Measurements from ENCODE around the gene ITPR1.

Gene ITPR1

GRCh38 chr3:4855676-4856075 lies 362.5 kb downstream of the ITPR1 start:
- no peak for DNase-seq (ENCODE audit: low read depth)

- DNase-seq (ENCODE audit: low read depth) = no peak
Measured at GRCh38 chr3:4856136-4856535, 363.0 kb downstream of the ITPR1 start.

DNA sequence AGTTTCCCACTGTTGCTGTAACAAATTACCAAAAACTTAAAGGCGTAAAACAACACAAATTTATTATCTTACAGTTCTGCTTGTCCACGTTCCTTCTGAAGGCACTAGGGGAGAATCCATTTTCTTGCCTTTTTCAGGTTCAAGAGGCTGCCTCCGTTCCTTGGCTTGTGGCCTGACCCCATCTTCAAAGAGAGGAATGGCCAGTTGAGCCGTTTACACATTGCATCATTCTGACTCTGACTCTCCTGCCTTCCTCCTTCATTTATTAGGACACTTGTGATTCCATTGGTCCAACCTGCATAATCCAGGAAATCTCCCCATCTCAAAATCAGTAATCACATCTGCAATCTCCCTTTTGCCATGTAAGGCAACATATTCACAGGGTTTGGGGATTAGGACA lies 363.4 kb downstream of the ITPR1 start:
- DNase-seq (ENCODE audit: low read depth) = no peak

DNA sequence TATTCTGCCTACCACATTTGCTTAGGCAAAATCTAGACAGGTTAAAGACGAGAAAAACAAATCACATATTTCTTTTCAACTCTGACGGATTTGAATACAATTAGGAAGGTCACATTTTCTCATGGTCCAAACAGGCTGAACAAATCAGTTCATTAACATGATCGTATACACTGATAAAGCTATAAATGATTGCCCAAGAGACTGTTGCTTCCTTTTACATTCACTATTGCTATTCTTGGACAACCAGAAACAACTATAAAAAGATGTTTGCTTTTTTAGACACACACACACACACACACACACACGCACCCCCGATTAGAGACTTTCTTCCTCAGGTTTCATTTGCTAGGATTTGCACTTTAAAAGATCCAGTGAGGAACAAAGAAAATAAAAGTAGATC lies 363.8 kb downstream of the ITPR1 start:
- DNase-seq (ENCODE audit: low read depth) = no peak

DNA sequence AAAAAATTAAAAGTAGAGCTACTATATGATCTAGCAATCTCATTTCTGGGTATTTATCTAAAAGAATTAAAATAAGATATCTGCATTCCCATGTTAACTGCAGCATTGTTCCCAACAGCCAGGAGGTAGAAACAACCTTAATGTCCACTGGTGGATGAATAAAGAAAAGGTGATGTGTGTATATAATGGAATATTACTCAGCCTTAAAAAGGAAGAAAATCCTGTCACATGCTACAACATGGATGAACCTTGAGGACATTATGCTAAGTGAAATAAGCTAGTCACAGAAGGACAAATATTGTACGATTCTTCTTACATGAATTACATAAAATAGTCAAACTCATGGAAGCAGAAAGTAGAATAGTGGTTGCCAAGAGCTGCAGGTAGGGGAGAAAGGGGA lies 366.6 kb downstream of the ITPR1 start:
- no peak for DNase-seq (ENCODE audit: low read depth)

GRCh38 chr3:4862973-4863372 lies 369.8 kb downstream of the ITPR1 start:
- no peak for DNase-seq (ENCODE audit: low read depth)

- DNase-seq (ENCODE audit: low read depth) = no peak
Measured at GRCh38 chr3:4864503-4864902, 371.4 kb downstream of the ITPR1 start.

DNA sequence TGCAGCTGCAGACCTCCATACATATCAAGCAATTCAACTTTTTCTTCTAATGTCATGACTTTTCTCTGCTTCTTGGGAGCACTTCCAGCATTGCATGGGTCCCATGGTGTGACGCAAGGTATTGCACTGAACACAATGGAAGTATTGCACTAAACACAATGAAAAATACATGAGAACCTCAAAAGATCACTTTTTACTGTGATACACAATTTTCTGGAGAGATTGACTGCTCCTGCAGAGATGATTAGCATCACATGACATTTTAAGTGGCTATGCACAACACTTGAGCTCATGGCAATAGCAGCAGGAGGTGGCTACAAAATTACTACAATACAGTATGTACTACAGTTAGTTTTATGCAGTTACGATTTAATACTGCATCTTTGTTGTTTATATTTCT lies 372.6 kb downstream of the ITPR1 start:
- no peak for DNase-seq (ENCODE audit: low read depth)

- DNase-seq (ENCODE audit: low read depth) = no peak
Measured at GRCh38 chr3:4866866-4867265, 373.7 kb downstream of the ITPR1 start.

DNA sequence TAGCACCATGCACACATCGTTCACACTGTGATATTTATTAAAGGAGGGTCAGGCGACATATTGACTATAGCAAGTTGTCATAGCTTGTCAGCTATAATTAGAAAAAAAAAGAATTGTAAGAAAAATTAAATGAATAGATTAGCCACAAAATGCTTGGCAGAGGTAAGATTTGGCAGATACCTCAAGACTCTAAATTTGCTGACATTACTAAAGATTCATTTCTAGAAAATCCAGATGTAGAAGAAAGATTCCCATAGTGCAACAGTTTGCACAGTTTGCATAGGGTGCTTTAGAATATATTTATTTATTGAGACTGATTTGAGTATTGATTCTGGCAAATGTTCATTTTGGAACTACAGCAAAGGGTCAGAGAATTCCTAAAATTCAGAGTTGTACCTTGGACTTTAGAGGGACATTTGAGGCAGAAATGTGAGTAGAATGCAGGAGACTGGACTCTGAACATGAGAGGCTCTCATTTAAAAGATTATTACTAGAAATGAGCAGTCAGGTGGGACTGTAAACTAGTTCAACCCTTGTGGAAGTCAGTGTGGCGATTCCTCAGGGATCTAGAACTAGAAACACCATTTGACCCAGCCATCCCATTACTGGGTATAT lies 384.1 kb downstream of the ITPR1 start:
- DNase-seq (ENCODE audit: low read depth) = no peak

GRCh38 chr3:4880850-4881249 lies 387.7 kb downstream of the ITPR1 start:
- DNase-seq (ENCODE audit: low read depth) = no peak

DNA sequence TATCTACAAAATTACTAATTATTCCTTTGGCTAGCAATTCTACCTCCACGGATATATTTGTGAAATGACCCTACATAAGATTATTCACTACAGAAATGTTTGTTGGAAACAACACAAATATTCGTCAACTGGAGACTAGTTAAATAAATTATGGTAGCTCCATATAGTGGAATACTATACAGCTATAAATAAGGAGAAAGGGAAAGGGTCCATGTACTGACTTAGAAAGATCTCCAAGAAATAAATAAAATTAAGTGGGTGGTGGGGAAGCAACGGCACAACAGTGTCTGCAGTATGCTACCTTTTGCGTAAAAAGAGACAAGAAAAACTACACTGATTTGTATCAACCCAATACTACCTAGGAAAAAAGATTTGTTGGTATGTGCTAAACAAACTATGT lies 389.4 kb downstream of the ITPR1 start:
- no peak for DNase-seq (ENCODE audit: low read depth)

DNA sequence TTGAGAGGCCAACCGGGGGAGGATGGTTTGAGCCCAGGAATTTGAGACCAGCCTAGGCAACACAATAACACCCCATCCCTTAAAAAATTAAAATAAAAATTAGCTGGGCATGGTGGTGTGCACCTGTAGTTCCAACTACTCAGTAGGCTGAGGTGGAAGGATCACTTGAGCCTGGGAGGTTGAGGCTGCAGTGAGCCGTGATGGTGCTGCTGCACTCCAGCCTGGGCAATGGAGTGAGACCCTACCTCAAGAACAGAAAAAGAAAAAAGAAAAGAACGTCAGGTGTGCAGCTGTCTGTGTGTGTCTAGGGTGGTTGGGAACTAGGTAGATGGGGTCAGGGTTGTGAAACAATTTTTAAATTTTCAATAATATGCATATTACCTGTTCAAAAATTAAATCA lies 389.9 kb downstream of the ITPR1 start:
- no peak for DNase-seq (ENCODE audit: low read depth)

GRCh38 chr3:4884888-4885287 lies 391.7 kb downstream of the ITPR1 start:
- DNase-seq (ENCODE audit: low read depth) = no peak

DNA sequence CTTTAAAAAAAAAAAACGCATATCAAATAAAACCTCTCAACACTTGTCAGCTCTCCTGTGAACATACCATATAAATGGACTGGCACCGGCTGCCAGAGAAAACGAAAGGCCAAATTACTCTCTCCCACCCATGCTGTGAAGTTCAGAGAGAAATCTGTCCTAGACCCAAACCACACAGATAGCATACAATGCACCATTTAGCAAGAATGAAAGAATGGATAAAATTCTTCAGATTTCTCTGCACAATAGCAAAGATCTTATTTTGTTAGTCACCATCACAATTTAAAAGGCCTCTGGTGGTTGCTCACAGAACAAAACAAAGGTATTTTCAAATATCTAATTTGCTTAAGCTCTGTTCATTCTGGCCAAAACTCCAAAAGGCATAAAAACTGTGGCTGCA lies 392.2 kb downstream of the ITPR1 start:
- no peak for DNase-seq (ENCODE audit: low read depth)

GRCh38 chr3:4886448-4886847 lies 393.3 kb downstream of the ITPR1 start:
- no peak for DNase-seq (ENCODE audit: low read depth)

- no peak for DNase-seq (ENCODE audit: low read depth)
Measured at GRCh38 chr3:4887177-4887576, 394.0 kb downstream of the ITPR1 start.

GRCh38 chr3:4888913-4889846 lies 396.0 kb downstream of the ITPR1 start:
- no peak for DNase-seq (ENCODE audit: low read depth)

DNA sequence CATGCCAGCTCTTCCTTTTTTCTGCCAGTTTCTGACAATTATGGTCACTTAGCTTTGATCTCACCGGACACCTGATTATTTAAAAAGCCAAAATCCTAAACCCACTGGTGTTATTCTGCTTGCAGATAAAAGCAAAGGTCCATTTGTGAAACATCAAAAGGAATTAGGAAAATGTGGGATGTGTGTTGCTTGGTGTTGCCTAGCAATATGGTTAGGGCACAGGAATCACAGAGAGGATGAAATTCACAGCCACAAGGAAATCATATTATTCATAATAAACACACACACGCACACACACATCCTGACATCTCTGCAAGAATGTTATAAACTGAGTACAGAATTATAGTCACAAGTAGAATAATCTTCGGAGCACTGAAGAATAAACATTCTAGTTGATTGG lies 396.7 kb downstream of the ITPR1 start:
- no peak for DNase-seq (ENCODE audit: low read depth)

GRCh38 chr3:4894891-4895530 lies 401.9 kb downstream of the ITPR1 start:
- no peak for DNase-seq (ENCODE audit: low read depth)

DNA sequence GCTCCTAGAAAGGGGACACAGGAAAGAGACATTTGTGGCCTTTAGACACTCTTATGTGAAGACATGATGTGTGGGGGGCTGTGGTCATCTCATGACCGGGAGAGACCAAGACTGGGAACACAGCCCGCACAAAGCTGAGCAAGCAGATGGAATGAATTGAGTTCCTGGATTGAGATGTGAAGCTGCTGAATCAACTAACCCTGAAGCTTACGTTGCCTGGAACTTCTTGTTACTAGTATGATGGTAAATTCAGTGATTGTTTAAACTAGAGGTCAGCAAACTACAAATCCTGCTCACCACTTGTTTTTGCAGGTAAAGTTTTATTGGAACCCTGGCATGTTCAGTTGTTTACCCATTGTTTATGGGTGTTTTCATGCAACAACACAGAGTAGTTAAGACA lies 402.7 kb downstream of the ITPR1 start:
- DNase-seq (ENCODE audit: low read depth) = no peak

Measured in stimulated activated CD8-positive, alpha-beta memory T cell treated with anti-CD3 and anti-CD28 coated beads, Interleukin-12 subunit alpha, Interleukin-12 subunit beta, amount 100 ng/mL, for 4 hours (primary cell).